ENCODE results near the gene ZNF664. TPM values are rescaled to one million over a fixed set of nuclear protein-coding genes. Genes with fewer than 3 reads are reported as not detected.

Gene ZNF664
- total and polyA plus RNA-seq, 10 donors: 12.0 to 53.4 (median 41.7) TPM

DNA sequence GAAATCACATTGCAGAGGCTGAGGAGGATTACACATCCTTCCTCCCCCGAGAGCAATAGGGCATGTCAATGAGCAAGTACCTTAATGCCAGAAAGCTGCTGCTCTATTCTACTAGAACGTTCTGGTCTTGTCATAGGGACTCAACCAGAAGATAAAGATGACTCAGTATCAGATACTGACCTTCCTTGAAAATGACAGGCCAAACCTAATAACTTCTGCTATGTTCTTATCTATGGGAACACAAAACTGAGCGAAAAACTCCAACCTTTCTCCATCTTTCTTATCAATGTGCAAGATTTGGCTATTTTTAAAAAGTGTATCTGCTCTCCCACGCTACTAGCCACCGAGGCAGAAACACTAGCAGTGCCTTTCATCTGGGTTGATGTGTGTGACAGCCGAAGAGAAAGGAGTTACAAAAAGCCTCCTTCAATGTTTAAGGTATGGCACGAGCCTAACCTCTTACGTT, 5.9 kb upstream of the ZNF664 start:
- H3K4me3 ChIP-seq: no peak overlapping the region
- 87 to 93% (median 91%) methylated on average over 8 of the region's 8 CpGs for WGBS, 5 donors
- no peaks in the 10 kb centered on the region for H3K27me3 ChIP-seq (replicated peaks in 1 of 7)
- intact Hi-C loops (cut with DNase I; ENCODE audit: low total_unique reads): no loop called here
- H3K36me3 ChIP-seq: peaks cover 0 to 9% (median 0%) of the 10 kb centered on the region in 6 donors
- DNase-seq: no peak
- no peak for TF ChIP-seq POLR2AphosphoS5 (IDR thresholded peaks at IDR 0.05)
- TF ChIP-seq POLR2A (IDR thresholded peaks at IDR 0.05): no peak
- no peak overlapping the region for H3K27ac ChIP-seq
- no peaks in the 10 kb centered on the region for H3K9me3 ChIP-seq
- H3K4me1 ChIP-seq: peaks cover 0 to 24% (median 12%) of the 10 kb centered on the region in 6 donors

- no peak for TF ChIP-seq POLR2A (IDR thresholded peaks at IDR 0.05)
- no peak for TF ChIP-seq POLR2AphosphoS5 (IDR thresholded peaks at IDR 0.05)
- TF ChIP-seq, protein P1, sequence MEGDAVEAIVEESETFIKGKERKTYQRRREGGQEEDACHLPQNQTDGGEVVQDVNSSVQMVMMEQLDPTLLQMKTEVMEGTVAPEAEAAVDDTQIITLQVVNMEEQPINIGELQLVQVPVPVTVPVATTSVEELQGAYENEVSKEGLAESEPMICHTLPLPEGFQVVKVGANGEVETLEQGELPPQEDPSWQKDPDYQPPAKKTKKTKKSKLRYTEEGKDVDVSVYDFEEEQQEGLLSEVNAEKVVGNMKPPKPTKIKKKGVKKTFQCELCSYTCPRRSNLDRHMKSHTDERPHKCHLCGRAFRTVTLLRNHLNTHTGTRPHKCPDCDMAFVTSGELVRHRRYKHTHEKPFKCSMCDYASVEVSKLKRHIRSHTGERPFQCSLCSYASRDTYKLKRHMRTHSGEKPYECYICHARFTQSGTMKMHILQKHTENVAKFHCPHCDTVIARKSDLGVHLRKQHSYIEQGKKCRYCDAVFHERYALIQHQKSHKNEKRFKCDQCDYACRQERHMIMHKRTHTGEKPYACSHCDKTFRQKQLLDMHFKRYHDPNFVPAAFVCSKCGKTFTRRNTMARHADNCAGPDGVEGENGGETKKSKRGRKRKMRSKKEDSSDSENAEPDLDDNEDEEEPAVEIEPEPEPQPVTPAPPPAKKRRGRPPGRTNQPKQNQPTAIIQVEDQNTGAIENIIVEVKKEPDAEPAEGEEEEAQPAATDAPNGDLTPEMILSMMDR (IDR thresholded peaks at IDR 0.05 in 8 of 11, conservative IDR thresholded peaks at IDR 0.05 in 3 of 11): no peak
- DNase-seq: no peak
- 35 to 41% (median 40%) methylated on average over 10 of the region's 10 CpGs for WGBS, 5 donors
- intact Hi-C loops (cut with DNase I; ENCODE audit: low total_unique reads): no loop called here
- peak overlapping the region; percentile 79 to 92 (median 86) for H3K27ac ChIP-seq
- H3K4me3 ChIP-seq: peak overlapping the region; percentile 68 to 99 (median 92)
- H3K36me3 ChIP-seq: peaks cover 0 to 16% (median 0%) of the 10 kb centered on the region in 6 donors
- H3K9me3 ChIP-seq: no peaks in the 10 kb centered on the region
- peaks cover 0 to 46% (median 27%) of the 10 kb centered on the region in 6 donors for H3K4me1 ChIP-seq
- peaks cover 0 to 5% (median 0%) of the 10 kb centered on the region in 7 donors for H3K27me3 ChIP-seq (replicated peaks in 1 of 7)
Measured at GRCh38 chr12:123971449-123971769, 1.6 kb upstream of the ZNF664 start.

DNA sequence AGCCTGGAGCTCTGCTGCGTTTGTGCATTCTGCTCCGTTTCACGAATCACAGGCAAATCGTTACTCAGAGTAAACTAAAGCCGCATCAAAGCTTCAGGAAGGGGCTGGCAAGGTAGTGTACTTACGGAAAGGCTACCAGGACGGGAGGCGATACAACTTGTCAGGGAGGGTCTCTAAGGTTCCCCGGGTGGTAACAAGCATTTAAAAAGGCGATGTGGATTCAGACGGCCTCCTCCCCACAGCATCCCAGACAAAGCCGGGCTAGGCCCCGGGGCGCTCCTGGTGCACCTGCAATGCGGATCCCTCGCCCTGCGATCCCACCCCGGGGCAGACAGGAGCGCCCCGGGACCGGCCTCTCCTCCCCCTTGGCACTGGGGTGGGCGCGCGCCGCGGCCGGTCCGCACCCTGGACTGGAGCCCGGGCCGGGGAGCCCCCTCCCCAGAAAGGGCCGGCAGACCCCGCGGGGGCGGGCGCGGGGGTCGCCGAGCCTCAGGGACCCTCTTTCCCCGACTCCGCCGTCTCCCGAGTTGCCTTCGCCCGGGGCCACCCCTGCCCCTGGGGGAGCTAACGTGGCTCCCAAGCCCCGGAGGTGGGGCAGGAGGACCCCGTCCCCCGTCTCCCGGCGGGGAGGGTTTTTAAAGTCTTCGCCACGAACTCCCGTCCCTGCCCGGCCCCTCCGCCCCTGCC, 1.1 kb upstream of the ZNF664 start:
- no peak for DNase-seq

GRCh38 chr12:123973552-123974341, 732 bp downstream of the ZNF664 start:
- Histone ChIP-seq H3K4me1 (peaks cover 0 to 46% (median 27%) of the 10 kb centered on the region in 6 donors), H3K4me3 (peak overlapping the region; percentile 84 to 99 (median 92)), H3K27me3 (replicated peaks in 1 of 7) (peaks cover 0 to 5% (median 0%) of the 10 kb centered on the region in 7 donors), H3K27ac (peak overlapping the region in 7 of 8 donors; percentile 66 to 92 (median 87)), H3K9me3 (no peaks in the 10 kb centered on the region), H3K36me3 (peaks cover 0 to 28% (median 3%) of the 10 kb centered on the region in 6 donors)
- peak in 1 of 3 donors; percentile 3 for TF ChIP-seq POLR2AphosphoS5 (IDR thresholded peaks at IDR 0.05)
- TF ChIP-seq, protein P1 (IDR thresholded peaks at IDR 0.05 in 8 of 11, conservative IDR thresholded peaks at IDR 0.05 in 3 of 11): no peak
- intact Hi-C loops (cut with DNase I; ENCODE audit: low total_unique reads): no loop called here
- peak; percentile 88 for DNase-seq
- WGBS, 5 donors: 3 to 8% (median 4%) methylated on average over 24 to 69 of the region's 69 CpGs

More for the DNA sequence above, 1.1 kb upstream of the ZNF664 start:
- peak overlapping the region; percentile 79 to 92 (median 86) for H3K27ac ChIP-seq
- no peaks in the 10 kb centered on the region for H3K9me3 ChIP-seq
- H3K36me3 ChIP-seq: peaks cover 0 to 21% (median 2%) of the 10 kb centered on the region in 6 donors
- H3K4me1 ChIP-seq: peaks cover 0 to 46% (median 27%) of the 10 kb centered on the region in 6 donors
- TF ChIP-seq, protein P1 (IDR thresholded peaks at IDR 0.05 in 8 of 11, conservative IDR thresholded peaks at IDR 0.05 in 3 of 11): no peak
- no peak for TF ChIP-seq POLR2A (IDR thresholded peaks at IDR 0.05)
- no peak for TF ChIP-seq POLR2AphosphoS5 (IDR thresholded peaks at IDR 0.05)
- peaks cover 0 to 5% (median 0%) of the 10 kb centered on the region in 7 donors for H3K27me3 ChIP-seq (replicated peaks in 1 of 7)
- H3K4me3 ChIP-seq: peak overlapping the region; percentile 68 to 99 (median 92)
- intact Hi-C loops (cut with DNase I; ENCODE audit: low total_unique reads): no loop called here
- WGBS, 5 donors: 0 to 1% (median 1%) methylated on average over 13 to 55 of the region's 55 CpGs

Measured in spleen (tissue), 11 donors.